CD8-positive, alpha-beta memory T cell (primary cell): Measurements from ENCODE around the gene SOBP. TPM values are rescaled to one million over a fixed set of nuclear protein-coding genes. Genes with fewer than 3 reads are reported as not detected.
A peak's percentile ranks its signal among the peaks of the same experiment; 100 is the strongest.

Experiments used
- CTCF ChIA-PET: fragments of 350-600 bp; sonication (Branson Sonifier 250); formaldehyde crosslinking; loops from one replicate; lab custom pipeline; 2021; ENCODE audit warnings: antibody characterized with exemption; lab: Charles Lee
- POLR2A ChIA-PET: fragments of 350-600 bp; sonication (Branson Sonifier 250); formaldehyde crosslinking; loops from one replicate; lab custom pipeline; 2021; ENCODE audit warnings: antibody characterized with exemption; lab: Charles Lee
- DNase-seq, 5 donors: peaks; one replicate each; pipeline versions ENCODE4 v3.0.0 to v3.0.0-alpha.2; 2020 to 2022; ENCODE audit warnings: mixed read lengths in 1 of 5
- H3K27ac ChIP-seq: one replicate; pipeline ENCODE4 v1.7.0; 2013; ENCODE audit warnings: low read depth, mild to moderate bottlenecking, low read length, moderate library complexity
- H3K27me3 ChIP-seq: 2 replicates; pipeline ENCODE4 v1.7.0; 2013; ENCODE audit warnings: low read length, mild to moderate bottlenecking; ENCODE audit not compliant: insufficient read depth, poor library complexity, severe bottlenecking
- H3K36me3 ChIP-seq: 2 replicates; pipeline ENCODE4 v1.7.0; 2013; ENCODE audit warnings: mild to moderate bottlenecking, low read length, moderate library complexity; ENCODE audit not compliant: insufficient read depth
- H3K4me1 ChIP-seq: 2 replicates; pipeline ENCODE4 v1.7.0; 2013; ENCODE audit warnings: mild to moderate bottlenecking, low read length, moderate library complexity; ENCODE audit not compliant: insufficient read depth
- H3K4me3 ChIP-seq: 2 replicates; pipeline ENCODE4 v1.7.0; 2013; ENCODE audit warnings: mild to moderate bottlenecking, low read length
- H3K9me3 ChIP-seq: 2 replicates; pipeline ENCODE4 v1.7.0; 2013; ENCODE audit warnings: mild to moderate bottlenecking, low read length
- H3K27ac Mint-ChIP-seq, 8 donors: one replicate each; pipeline ENCODE4 v1.8.0; 2020 to 2021; ENCODE audit warnings: mixed read lengths in 8 of 8, mild to moderate bottlenecking in 6 of 8, inconsistent platforms in 3 of 8, moderate library complexity in 3 of 8
- H3K27me3 Mint-ChIP-seq, 2 donors: one replicate each; pipeline ENCODE4 v1.8.0; 2020 to 2021; ENCODE audit warnings: mixed read lengths in 2 of 2, mild to moderate bottlenecking in 1 of 2, moderate library complexity in 1 of 2
- H3K36me3 Mint-ChIP-seq, 3 donors: one replicate each; pipeline ENCODE4 v1.8.0; 2020 to 2021; ENCODE audit warnings: mixed read lengths in 3 of 3, inconsistent platforms in 1 of 3, mild to moderate bottlenecking in 1 of 3
- H3K4me1 Mint-ChIP-seq, 3 donors: one replicate each; pipeline ENCODE4 v1.8.0; 2020 to 2021; ENCODE audit warnings: mixed read lengths in 3 of 3, inconsistent platforms in 1 of 3, mild to moderate bottlenecking in 1 of 3
- H3K4me3 Mint-ChIP-seq, 7 donors: one replicate each; pipeline ENCODE4 v1.8.0; 2020 to 2021; ENCODE audit warnings: mixed read lengths in 7 of 7, mild to moderate bottlenecking in 6 of 7, moderate library complexity in 4 of 7, inconsistent platforms in 2 of 7
- H3K9me3 Mint-ChIP-seq, 5 donors: one replicate each; pipeline ENCODE4 v1.8.0; 2020 to 2022; ENCODE audit warnings: mixed read lengths in 5 of 5, mild to moderate bottlenecking in 3 of 5, moderate library complexity in 2 of 5, inconsistent platforms in 1 of 5
- polyA plus RNA-seq: library from polyadenylated mRNA; unstranded; fragments of 300-500 nt; fragmentation: Illumina TruSeq; gene quantifications from one replicate; pipeline ENCODE4 v1.2.3, GENCODE V29; 2021
- total RNA-seq, 2 experiments: library from RNA; stranded (reverse); gene quantifications; one replicate each; pipeline ENCODE4 v1.2.3, GENCODE V29; 2021

The SOBP gene
- total and polyA plus RNA-seq, 3 experiments from 2014 or later = 0.30 to 1.0 (median 0.79) TPM

GRCh38 chr6:107504270-107505026 lies 14.5 kb downstream of the SOBP start:
- H3K27me3 ChIP-seq = no peaks in the 10 kb centered on the region
- Mint-ChIP-seq H3K4me3 (no peak overlapping the region), H3K9me3 (no peaks in the 10 kb centered on the region), H3K4me1 (no peaks in the 10 kb centered on the region), H3K36me3 (no peaks in the 10 kb centered on the region), H3K27me3 (peaks cover 7 to 31% of the 10 kb centered on the region in 2 donors), H3K27ac (no peak overlapping the region)
- no peak overlapping the region for H3K4me3 ChIP-seq
- CTCF ChIA-PET = no interaction called here
- no peak overlapping the region for H3K27ac ChIP-seq
- no peaks in the 10 kb centered on the region for H3K4me1 ChIP-seq
- H3K36me3 ChIP-seq = no peaks in the 10 kb centered on the region
- no peak for DNase-seq
- POLR2A ChIA-PET = no interaction called here
- no peaks in the 10 kb centered on the region for H3K9me3 ChIP-seq

- peaks cover 7 to 31% of the 10 kb centered on the region in 2 donors for H3K27me3 Mint-ChIP-seq
- Histone ChIP-seq H3K27me3 (no peaks in the 10 kb centered on the region), H3K4me3 (no peak overlapping the region), H3K4me1 (no peaks in the 10 kb centered on the region), H3K36me3 (no peaks in the 10 kb centered on the region), H3K9me3 (no peaks in the 10 kb centered on the region), H3K27ac (no peak overlapping the region)
- DNase-seq = no peak
- no peak overlapping the region for H3K4me3 Mint-ChIP-seq
- no peaks in the 10 kb centered on the region for H3K4me1 Mint-ChIP-seq
- CTCF ChIA-PET = no interaction called here
- POLR2A ChIA-PET = no interaction called here
- H3K36me3 Mint-ChIP-seq = no peaks in the 10 kb centered on the region
- H3K9me3 Mint-ChIP-seq = no peaks in the 10 kb centered on the region
- H3K27ac Mint-ChIP-seq = no peak overlapping the region
Measured at GRCh38 chr6:107506145-107506544, 16.2 kb downstream of the SOBP start.

DNA sequence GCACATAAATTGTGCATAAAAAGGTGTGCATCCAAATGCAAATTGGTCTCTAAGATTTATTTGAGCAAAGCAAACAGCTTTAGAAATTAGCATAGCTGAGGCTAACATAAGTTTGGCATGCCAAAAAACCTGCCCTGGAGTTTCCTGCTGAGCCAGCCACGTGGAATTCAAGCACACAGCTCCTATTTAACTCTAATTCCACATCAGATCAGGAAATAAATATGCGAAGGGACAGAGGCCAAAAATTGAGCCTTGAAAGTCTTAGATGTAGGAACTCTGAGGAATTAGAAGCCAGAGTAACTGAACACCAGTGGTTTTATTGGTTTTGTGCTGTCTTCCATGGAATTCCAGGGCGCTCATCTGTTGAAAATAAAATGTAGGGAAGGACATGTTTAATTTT lies 19.6 kb downstream of the SOBP start:
- Mint-ChIP-seq H3K27ac (no peak overlapping the region), H3K4me1 (no peaks in the 10 kb centered on the region), H3K4me3 (no peak overlapping the region), H3K36me3 (no peaks in the 10 kb centered on the region), H3K27me3 (peaks cover 9 to 10% of the 10 kb centered on the region in 2 donors), H3K9me3 (no peaks in the 10 kb centered on the region)
- no peaks in the 10 kb centered on the region for H3K9me3 ChIP-seq
- H3K27ac ChIP-seq = no peak overlapping the region
- H3K4me1 ChIP-seq = no peaks in the 10 kb centered on the region
- ChIA-PET CTCF (interaction anchor here (1.2 kb wide), 1 partner anchor 26 kb away, joined by 3 read pairs; no protein-coding TSS in a partner anchor), POLR2A (no interaction called here)
- H3K36me3 ChIP-seq = no peaks in the 10 kb centered on the region
- no peak overlapping the region for H3K4me3 ChIP-seq
- no peak for DNase-seq
- H3K27me3 ChIP-seq = no peaks in the 10 kb centered on the region

GRCh38 chr6:107510108-107510507 lies 20.2 kb downstream of the SOBP start:
- CTCF ChIA-PET = interaction anchor here (1.2 kb wide), 1 partner anchor 26 kb away, joined by 3 read pairs; no protein-coding TSS in a partner anchor

DNA sequence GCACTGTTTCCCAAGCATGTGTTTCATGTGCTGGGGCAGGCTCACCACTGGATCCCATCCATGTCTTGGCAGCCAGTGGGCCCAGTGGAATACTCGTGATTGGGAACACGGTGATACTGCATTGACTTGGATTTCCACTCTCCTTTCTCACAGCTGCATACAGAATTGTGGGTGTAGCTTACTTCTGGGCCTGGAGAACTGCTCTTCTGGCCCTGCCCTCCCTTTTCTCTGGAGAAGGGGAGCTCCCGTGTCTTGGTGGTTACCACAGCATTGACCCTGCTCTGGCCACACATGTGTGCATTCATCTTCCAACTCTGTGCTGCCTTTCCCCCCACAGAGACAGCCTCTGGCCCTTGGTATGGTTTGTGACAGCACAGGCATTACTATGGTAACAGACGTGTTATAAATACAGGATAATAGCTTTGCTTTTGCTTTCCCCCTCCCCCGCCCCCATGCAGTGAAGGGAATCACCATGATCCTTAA lies 21.6 kb downstream of the SOBP start:
- Mint-ChIP-seq H3K27me3 (peaks cover 6 to 7% of the 10 kb centered on the region in 2 donors), H3K4me3 (no peak overlapping the region), H3K36me3 (peaks cover 0 to 14% (median 2%) of the 10 kb centered on the region in 3 donors), H3K9me3 (peaks cover 6 to 18% (median 14%) of the 10 kb centered on the region in 5 donors), H3K4me1 (no peaks in the 10 kb centered on the region), H3K27ac (peak overlapping the region in 1 of 8 donors; percentile 64)
- CTCF ChIA-PET = interaction anchor here (0.6 kb wide), 1 partner anchor 1176 kb away, joined by 3 read pairs; no protein-coding TSS in a partner anchor
- POLR2A ChIA-PET = no interaction called here
- Histone ChIP-seq H3K4me3 (no peak overlapping the region), H3K36me3 (no peaks in the 10 kb centered on the region), H3K4me1 (no peaks in the 10 kb centered on the region), H3K27ac (no peak overlapping the region), H3K9me3 (no peaks in the 10 kb centered on the region), H3K27me3 (no peaks in the 10 kb centered on the region)
- DNase-seq = no peak

More at GRCh38 chr6:107510108-107510507, 20.2 kb downstream of the SOBP start:
- Histone ChIP-seq H3K4me3 (no peak overlapping the region), H3K4me1 (no peaks in the 10 kb centered on the region), H3K27me3 (no peaks in the 10 kb centered on the region), H3K36me3 (no peaks in the 10 kb centered on the region), H3K9me3 (no peaks in the 10 kb centered on the region), H3K27ac (no peak overlapping the region)
- peaks cover 9 to 11% of the 10 kb centered on the region in 2 donors for H3K27me3 Mint-ChIP-seq
- peaks cover 4 to 6% (median 5%) of the 10 kb centered on the region in 5 donors for H3K9me3 Mint-ChIP-seq
- no peak for DNase-seq
- no peak overlapping the region for H3K4me3 Mint-ChIP-seq
- peaks cover 0 to 6% (median 0%) of the 10 kb centered on the region in 3 donors for H3K36me3 Mint-ChIP-seq
- H3K27ac Mint-ChIP-seq = no peak overlapping the region
- H3K4me1 Mint-ChIP-seq = no peaks in the 10 kb centered on the region
- POLR2A ChIA-PET = no interaction called here

DNA sequence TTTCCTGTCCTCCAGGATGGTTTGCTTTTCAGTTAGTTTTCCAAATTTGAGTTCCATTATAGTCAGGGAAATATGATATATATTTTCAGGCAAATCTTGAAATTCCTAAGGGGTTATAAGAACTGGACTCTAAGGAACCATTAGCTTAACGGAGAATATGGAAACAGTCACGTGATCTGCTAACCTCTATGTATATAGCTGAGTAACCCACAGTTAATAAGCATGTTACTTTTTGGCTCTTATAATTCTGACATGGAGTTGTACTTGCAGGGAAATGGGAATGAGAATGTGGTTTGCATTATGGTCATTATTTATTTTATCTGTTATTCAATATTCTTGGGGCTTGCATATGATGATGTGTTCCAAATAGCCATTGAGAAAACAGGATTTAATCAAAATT lies 23.3 kb downstream of the SOBP start:
- no peaks in the 10 kb centered on the region for H3K36me3 ChIP-seq
- CTCF ChIA-PET = no interaction called here

GRCh38 chr6:107515955-107516354 lies 26.0 kb downstream of the SOBP start:
- CTCF ChIA-PET = no interaction called here
- POLR2A ChIA-PET = no interaction called here
- no peak overlapping the region for H3K27ac Mint-ChIP-seq
- H3K27me3 Mint-ChIP-seq = peaks cover 5 to 6% of the 10 kb centered on the region in 2 donors
- H3K4me3 Mint-ChIP-seq = no peak overlapping the region
- no peaks in the 10 kb centered on the region for H3K4me1 Mint-ChIP-seq
- H3K9me3 Mint-ChIP-seq = peaks cover 14 to 24% (median 21%) of the 10 kb centered on the region in 5 donors
- Histone ChIP-seq H3K9me3 (no peaks in the 10 kb centered on the region), H3K27me3 (no peaks in the 10 kb centered on the region), H3K4me1 (no peaks in the 10 kb centered on the region), H3K4me3 (no peak overlapping the region), H3K36me3 (no peaks in the 10 kb centered on the region), H3K27ac (no peak overlapping the region)
- H3K36me3 Mint-ChIP-seq = peaks cover 2 to 23% (median 2%) of the 10 kb centered on the region in 3 donors
- DNase-seq = no peak

More for the DNA sequence above, 23.3 kb downstream of the SOBP start:
- DNase-seq = no peak
- Histone ChIP-seq H3K4me3 (no peak overlapping the region), H3K4me1 (no peaks in the 10 kb centered on the region), H3K9me3 (no peaks in the 10 kb centered on the region), H3K27ac (no peak overlapping the region), H3K27me3 (no peaks in the 10 kb centered on the region)
- Mint-ChIP-seq H3K27ac (no peak overlapping the region), H3K9me3 (peaks cover 14 to 24% (median 21%) of the 10 kb centered on the region in 5 donors), H3K27me3 (peaks cover 5 to 6% of the 10 kb centered on the region in 2 donors), H3K4me3 (no peak overlapping the region), H3K36me3 (peaks cover 2 to 23% (median 2%) of the 10 kb centered on the region in 3 donors), H3K4me1 (no peaks in the 10 kb centered on the region)
- POLR2A ChIA-PET = no interaction called here

DNA sequence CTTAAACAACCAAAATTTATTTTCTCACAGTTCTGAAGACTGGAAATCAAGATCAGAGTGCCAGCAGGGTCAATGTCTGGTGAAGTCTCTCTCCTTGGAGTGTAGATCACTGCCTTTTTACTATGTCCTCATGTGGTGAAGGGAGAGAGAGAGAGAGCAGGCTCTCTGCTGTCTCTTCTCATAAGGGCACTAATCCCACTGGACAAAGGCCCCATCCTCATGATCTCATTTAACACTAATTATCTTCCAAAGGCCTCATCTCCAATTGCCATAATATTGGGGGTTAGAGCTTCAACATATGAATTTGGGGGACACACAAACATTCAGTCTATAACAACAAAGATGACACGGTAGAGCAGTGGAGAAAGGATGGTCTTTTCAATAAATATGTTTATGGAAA lies 27.4 kb downstream of the SOBP start:
- no peaks in the 10 kb centered on the region for H3K36me3 ChIP-seq
- no peaks in the 10 kb centered on the region for H3K9me3 ChIP-seq
- H3K36me3 Mint-ChIP-seq = peaks cover 2 to 23% (median 2%) of the 10 kb centered on the region in 3 donors
- H3K4me1 ChIP-seq = no peaks in the 10 kb centered on the region
- H3K4me3 ChIP-seq = no peak overlapping the region
- no peak overlapping the region for H3K27ac ChIP-seq
- no peak overlapping the region for H3K27ac Mint-ChIP-seq
- peaks cover 14 to 24% (median 21%) of the 10 kb centered on the region in 5 donors for H3K9me3 Mint-ChIP-seq
- CTCF ChIA-PET = interaction anchor here (1.0 kb wide), 1 partner anchor 16 kb away, joined by 3 read pairs; no protein-coding TSS in a partner anchor
- POLR2A ChIA-PET = no interaction called here
- no peak for DNase-seq
- no peak overlapping the region for H3K4me3 Mint-ChIP-seq
- peaks cover 2 to 6% of the 10 kb centered on the region in 2 donors for H3K27me3 Mint-ChIP-seq
- H3K4me1 Mint-ChIP-seq = no peaks in the 10 kb centered on the region
- H3K27me3 ChIP-seq = no peaks in the 10 kb centered on the region
